OCI-M2 (cell line): ENCODE results near the gene RSPRY1.

Experiments used
- DNase-seq: peaks from one replicate; lab custom pipeline; 2025; ENCODE audit not compliant: unreplicated experiment; lab: John Stamatoyannopoulos, UW

RSPRY1 gene

DNA sequence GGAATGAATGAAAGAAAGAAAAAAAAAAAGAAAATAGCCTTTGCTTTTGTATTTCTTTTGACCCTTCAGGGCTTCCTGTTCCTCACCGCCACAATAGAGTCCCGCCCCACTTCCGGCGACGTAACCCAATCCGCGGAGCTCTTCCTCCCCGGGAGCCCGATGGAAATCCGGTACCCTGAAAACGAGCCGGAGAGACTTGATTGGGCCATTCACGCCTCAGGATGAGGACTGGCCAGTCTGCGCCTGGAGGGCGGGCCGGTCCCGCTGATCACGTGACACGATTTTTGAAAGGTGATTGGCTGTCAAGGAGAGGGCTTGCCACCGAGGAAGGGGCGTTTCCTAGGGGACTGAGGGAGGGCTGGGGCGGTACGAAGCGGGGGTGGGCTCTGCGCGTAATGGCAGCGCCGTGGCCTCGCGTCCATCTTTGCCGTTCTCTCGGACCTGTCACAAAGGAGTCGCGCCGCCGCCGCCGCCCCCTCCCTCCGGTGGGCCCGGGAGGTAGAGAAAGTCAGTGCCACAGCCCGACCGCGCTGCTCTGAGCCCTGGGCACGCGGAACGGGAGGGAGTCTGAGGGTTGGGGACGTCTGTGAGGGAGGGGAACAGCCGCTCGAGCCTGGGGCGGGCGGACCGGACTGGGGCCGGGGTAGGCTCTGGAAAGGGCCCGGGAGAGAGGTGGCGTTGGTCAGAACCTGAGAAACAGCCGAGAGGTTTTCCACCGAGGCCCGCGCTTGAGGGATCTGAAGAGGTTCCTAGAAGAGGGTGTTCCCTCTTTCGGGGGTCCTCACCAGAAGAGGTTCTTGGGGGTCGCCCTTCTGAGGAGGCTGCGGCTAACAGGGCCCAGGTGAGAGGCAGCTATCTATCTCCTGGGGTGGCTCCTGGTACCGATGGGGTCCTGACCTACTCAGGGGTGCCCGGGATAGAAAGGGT, at the start of gene RSPRY1, which contains the start of gene PSME3IP1:
Gene RSPRY1 (plus strand): TSS at position 385 of the 927 bp plus-strand sequence. CDS start 18,330 bp downstream, outside the sequence.
Gene PSME3IP1 (minus strand): TSS at position 95 of the 927 bp plus-strand sequence. CDS start 12,185 bp downstream, outside the sequence.
- peak; percentile 88 for DNase-seq

DNA sequence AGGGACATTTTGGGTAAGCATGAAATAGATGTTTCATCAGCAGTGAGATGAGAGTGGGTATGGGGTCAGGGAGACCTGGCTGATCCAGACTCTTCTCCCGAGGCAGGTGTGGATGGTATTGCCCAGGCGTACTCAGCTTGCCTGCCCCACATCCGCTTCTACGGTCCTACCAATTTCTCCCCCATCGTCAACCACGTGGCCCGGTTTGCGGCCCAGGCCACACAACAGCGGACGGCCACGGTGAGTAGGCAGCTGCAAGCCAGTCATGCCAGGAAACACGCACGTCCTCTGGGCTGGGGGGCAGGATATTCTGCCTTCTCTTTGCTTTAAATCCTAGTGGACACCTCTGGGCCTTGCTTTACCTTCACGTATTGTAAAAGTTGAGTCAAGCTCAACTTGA, 49.1 kb upstream of the RSPRY1 start:
- DNase-seq, result no peak

DNA sequence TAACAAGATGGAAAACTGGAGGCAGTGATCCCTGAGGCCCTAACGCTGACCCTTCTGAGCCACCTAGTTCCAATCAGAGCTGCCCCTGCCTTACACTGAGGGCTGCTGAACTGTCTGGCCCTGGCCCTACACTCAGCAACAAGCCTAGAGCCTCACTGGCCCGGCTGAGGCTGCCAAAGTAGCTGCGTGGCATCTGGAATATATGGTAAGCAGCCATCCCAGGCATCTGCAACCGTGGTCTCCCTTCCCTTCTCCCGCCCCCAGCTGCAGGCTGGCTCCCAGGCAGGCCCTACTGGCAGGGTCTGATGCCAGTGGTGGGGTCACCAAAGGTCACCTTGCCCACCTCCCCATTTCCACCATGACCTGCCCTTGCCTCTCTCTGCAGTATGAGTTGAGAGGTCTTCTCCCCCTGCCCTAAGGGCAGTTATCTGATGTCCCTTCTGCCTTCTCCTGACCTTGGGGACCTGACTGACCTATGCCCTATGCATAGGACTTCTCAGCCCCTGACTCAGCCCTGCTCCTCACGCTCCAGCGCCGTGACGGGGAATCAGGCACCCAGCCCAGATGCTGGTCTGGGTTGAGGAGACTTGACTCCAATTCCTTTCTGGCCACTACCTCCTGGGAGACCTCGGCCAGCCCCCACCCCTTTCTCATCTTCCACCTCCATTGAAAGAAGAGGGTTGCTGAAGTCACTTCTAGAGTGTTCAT, 48.4 kb upstream of the RSPRY1 start:
- DNase-seq, result no peak

DNA sequence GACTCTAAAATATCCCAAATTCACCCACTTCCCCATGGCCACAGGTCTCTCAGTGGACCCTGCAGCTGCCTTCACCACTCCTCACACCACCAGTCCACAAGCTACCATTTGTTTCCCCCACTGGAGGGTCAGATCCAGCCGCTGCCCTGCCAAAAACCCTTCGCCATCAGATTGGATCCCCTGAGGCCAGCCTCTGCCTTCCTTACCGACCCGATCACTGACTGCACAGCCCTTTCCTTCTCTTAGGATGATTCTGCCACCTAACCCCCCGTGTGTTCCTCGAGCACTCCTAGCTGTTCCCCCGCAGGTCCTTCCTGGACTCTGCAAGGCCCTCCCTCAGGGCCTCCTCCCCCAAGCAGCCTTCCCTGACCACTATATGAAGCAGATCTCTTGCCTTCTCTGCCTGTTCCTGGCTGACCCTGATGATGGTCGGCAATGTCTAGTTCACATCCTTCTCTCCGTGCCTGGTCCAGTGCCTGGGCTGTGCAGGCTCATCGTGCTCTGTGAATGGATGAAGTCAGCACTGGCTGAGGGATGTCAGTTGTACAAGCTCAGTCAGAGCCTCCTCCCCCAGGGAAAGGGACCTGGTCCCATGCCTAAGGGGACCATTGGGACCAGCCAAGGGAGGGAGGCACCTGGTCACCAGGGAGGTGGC, 47.7 kb upstream of the RSPRY1 start:
- no peak for DNase-seq

DNA sequence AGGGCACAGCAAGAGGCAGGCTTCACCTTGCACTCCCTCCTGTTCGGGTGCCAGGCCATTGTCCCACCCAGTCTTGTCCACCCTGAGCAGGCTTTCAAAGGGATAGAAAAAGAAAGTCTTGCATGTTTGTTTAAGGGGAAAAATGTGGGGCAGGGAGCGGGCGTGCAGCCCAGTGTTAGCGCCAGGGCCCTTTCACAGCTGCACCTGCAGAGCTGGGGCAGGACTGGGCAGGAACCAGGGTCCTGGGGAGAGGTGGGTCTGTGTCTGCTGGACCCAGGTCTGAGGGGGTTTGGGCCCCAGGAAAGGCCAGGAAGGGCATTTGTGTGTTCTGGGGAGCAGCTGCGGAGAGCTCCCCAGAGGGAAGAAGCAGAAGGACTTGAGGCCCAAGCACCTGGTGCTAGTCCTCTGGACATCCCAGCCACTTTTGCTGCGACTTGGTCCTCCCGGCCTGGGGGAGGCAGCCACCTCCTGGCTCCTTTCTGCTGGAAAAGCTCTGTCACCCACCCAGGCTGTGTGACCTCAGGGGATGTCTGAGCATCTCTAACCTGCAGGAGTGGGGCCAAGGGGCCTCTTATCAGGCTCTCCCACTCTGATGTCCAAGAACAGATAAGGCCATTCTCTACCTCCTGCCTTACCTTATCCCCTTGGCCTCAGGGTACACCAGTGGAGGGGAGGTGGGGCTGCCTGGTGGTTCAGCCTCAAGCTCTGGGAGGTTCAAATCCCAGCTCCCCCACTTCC, 45.0 kb upstream of the RSPRY1 start:
- DNase-seq, result no peak

DNA sequence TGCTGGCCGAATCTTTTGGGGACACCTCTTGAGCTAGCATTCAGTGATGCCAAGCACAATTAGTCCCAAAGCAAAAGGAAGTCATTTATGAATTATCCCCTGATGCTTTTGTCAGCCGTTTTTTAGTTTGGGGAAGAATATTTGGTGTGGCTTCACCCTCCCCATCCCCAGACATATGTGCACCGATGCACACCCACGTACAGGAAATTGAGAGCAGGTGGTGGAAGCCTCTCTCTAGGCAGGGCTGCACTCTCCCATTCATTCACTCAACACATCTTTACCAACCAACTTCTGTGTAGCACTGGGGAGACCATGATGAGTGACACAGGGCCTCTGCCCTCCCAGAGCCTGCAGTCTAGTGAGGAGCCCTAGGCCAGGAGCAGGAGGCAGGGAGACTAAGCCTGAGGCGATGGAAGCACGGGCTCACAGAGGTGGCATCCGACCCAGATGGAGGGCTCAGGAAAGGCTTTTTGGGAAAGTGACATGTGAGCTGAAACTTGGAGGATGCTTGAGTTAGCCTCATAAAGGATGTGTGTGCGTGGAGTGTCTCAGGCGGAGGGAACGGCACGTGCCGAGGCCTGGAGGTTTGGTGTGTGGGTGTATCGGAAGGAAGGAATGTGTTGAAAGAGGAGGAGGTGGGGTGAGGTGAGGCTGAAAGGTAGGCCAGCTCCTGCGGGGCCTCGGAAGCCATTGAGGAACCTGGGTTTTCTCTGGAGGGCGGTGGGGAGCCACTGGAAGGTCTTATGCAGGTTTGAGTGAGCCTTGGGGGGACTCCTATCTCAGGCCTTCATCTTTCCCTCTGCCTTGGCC, 44.1 kb upstream of the RSPRY1 start:
- DNase-seq, result no peak

DNA sequence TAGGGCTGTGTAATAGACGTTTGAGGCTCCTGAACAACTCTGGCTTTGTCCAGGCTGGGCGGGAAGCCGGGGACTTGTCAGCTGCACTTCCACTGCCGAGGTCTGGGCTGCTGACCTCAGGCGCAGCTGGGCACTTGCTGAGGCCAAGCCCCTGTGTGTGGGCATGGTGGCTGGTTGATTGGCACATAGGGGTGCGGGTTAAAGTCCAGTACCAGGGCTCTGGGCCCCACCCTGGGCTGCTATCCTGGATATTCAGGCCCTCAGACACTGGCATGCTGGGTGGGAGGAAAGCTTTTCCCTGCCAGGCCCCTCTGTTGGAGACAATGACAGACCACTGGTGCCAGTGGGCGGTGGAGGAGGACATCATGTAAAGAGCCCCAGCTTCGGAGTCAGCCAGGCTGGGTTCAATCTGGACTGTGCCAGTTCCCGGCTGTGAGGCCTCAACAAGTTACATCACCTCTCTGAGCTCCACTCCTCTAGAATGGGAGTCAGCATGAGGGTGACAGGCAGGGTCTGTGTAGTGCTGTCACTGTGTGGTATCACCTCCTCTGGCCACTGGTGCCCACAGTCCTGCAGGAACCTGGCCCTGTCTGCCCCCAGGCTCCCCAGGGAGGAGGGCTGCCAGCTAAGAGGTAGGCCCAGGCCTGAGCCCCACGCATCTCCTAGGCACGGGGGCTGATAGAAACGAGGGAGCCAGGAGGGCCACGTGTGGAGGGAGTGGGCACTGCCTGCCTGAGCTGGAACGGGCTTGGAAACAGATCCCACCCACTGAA, 42.8 kb upstream of the RSPRY1 start:
- no peak for DNase-seq

DNA sequence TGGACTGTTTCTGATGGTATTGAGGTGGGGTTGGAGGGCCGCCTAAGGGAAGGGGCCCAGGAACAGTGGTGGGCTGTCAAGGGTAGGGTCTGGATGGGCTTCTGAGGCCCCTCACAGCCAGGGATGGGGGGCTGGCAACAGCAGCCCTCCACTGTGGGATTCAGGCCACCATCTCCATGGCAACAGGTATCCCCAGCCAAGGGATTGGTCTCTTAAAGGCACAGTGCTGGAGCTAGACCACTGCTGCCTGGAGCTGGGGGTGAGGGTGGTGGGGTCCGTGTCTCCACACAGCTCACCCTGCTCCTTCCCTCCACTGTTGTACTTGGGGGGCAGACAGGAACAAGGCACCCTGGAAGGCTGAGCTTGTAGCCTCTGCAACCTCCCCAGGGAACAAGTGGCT, 42.1 kb upstream of the RSPRY1 start:
- no peak for DNase-seq

DNA sequence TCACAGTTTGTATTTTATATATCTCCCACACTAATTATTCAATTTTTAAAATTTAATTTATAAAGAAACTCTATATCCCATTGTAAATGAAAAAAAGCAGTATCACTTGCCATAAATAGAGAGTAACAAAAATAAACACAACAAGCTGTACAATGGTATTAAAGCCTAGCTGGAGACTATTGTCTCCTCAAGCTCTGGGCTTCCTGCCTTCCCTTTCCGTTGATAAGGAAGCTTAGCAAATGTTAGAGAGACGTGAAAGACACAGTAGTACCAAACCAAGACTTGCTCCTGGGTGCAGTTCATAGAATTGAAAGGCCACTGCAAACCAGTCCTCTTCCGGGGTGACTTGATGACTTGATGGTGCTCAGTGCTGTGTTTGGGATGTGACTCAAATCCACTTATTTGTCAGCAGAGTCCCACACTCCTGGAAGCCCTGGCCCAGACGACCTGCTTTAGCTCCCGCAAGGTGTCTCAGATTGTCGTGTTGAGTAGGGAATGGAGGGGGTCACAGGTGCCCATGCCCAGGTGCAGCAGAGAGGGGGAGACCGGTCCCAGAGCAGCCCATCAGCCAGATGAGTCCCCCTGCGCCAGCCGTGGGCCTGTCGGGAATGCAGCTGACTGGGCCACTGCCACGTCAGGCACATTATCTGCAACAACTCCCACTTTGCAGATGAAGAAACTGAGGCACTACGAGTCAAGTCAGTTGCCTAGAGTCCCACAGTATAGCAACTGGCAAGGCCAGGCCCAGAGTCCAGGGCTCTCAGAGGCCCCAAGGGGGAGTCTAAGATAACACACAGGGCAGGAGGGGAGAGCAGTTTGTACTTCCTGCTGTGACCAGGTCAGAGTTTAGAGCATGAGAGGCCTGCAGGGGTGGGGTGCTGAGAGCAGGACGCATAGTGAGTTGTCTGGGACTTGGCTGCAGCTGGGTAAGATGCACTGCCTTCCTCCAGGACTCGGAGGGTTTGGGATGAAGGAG, 40.8 kb upstream of the RSPRY1 start:
- DNase-seq, result no peak

- DNase-seq, result no peak
Observed at GRCh38 chr16:57146040-57146647, 40.0 kb upstream of the RSPRY1 start.

DNA sequence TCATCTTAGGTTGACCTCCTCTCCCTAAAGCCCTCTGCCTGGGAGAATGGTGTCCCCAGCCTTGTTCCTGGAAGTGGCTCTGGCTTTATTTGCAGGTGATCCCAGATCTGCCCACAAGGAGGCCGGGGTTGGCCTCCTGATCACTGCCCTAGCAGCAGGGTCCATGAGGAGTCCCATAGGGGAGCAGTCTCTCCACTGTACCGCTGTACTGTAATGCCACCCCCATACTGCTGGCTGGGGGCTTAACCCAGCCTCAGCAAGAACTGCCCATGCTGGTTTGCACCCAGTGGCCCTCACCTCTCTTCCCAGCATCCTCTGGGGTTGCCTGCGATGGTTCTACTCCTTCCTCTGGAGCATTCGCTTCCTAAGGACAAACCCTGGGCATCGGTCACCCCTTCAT, 39.4 kb upstream of the RSPRY1 start:
- DNase-seq, result no peak

- DNase-seq, result no peak
Observed at GRCh38 chr16:57147381-57148221, 38.5 kb upstream of the RSPRY1 start.

DNA sequence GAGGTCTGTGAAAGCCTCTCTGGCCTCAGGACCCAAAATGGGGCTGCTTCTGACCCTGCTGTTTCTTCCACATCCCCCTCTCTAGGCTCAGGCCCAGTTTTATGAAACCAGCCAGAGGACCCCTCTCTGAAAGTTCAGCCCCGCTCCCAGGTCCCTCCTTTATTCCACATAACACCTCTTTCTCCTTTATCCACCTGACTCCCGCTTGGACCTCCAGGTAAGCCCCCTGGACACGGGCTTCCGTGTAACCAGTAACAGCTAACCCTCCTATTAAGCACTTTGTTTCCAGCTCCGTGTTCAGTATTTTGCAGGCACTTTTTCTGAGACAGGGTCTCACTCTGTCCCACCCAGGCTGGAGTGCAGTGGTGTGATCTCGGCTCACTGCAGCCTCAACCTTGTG, 37.6 kb upstream of the RSPRY1 start:
- DNase-seq, result no peak

DNA sequence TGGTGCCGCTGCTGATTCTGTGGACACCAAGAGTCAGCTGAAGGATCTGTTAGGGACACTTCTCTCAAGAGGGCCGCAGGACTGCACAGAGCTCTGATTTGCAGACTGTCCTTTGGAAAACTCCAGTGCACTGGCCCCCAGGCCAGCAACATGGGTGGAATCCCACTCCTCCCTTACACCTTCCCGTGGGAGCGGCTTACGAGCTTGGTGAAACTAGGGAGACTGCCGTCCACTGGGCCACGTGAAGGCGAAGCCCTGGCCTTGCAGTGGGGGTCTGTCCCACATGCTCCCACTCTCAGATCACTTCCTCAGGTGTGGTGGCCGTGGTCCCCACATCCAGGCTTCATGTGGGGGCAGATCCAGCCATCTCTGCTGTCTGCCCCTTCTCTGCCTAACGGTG, 36.7 kb upstream of the RSPRY1 start:
- DNase-seq, result no peak

DNA sequence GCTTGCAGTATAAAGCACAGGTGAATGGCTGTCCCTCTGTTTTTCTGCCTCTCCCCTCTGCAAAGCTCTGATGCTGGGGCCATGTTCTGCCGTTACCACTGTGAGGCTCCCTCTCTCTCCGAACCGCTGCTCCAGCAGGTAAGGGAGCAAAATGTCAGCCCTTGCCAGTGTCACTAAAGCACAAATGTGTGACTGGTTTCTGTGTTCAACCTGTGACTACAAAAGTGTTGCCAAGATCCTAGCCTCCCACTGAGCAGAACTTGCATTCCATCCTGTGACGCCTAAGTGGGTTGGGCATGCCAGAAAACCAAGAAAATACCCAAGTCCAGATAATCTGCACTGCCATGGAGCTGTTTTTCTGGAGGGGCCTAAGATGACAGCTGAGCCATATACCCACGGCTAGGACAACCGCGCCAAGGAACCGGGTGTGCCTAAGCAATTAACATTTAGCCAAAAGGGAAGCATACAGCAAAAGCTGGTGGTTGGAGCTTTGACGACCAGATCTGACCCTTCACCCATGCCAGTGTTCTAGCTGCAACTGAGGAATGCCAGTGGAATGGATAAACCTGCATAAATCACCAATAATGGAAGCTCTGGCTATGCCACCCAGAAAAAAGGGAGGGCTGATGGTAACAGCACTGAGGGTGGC, 35.3 kb upstream of the RSPRY1 start:
- no peak for DNase-seq

- DNase-seq, result no peak
Observed at GRCh38 chr16:57151369-57151768, 34.8 kb upstream of the RSPRY1 start.
